GM21381 (cell line): ENCODE results near the gene TBC1D19.
"Not testable (repeated sequence)": the region's sequence is repeated elsewhere in the genome, so short reads cannot be mapped to it uniquely, and the experiment has no call there.

Source experiments
- ATAC-seq: cut with Tn5 transposase; IDR thresholded peaks from one replicate; pipeline ENCODE4 v1.9.1; 2021; ENCODE audit warnings: mild to moderate bottlenecking, moderate library complexity; ENCODE audit not compliant: unreplicated experiment

TBC1D19 gene, protein sequence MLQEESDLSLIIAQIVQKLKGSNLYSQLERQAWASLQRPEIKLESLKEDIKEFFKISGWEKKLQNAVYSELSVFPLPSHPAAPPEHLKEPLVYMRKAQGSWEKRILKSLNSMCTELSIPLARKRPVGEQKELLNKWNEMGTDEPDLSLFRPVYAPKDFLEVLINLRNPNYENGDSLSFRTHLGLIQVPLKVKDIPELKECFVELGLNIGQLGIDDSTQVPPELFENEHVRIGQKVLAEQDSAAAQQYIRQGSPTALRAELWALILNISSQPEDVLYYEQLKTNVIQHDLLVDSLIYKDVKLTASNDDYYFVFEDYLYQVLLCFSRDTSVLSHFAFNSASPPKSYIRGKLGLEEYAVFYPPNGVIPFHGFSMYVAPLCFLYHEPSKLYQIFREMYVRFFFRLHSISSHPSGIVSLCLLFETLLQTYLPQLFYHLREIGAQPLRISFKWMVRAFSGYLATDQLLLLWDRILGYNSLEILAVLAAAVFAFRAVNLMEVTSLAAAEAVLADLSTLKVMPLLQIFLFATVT

DNA sequence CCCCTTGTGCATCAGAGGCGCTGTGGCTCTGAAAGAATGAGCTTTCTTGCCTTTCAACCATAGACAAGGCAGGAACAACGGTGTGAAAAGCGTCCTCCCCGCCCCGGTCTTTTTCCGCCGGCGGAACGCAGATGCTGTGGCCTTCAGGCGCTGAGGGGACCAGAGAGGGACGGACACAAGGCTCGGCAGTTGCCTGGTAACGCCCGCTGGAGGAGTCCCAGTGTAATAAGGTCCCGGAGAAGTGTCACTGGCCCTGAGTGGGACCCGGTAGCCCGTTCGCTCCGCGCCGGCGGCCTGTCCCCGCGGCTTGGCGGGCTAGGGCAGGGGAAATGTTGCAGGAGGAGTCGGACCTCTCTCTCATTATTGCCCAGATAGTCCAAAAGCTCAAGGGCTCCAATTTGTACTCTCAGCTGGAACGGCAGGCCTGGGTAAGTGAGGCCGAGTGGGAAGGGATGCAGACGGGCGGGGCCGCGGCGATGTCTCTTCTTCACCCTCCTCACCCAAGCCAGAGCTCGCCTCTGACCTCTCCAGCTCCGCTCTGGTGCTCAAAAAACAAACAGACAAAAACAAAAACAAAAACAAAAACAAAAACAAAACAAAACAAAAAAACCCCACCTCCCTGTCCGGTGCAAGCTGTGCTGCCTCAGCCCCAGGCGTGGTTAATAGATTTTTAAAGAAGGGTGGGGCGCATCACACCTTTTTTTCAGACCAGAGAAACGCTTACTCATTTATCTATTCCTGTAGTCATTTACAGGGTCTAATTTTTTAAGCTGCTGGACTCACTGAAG is at the start of gene TBC1D19:
Gene TBC1D19 (plus strand): TSS at position 220 of the 788 bp plus-strand sequence. CDS start 110 bp downstream, at position 330.
- ATAC-seq: peak; percentile 100

DNA sequence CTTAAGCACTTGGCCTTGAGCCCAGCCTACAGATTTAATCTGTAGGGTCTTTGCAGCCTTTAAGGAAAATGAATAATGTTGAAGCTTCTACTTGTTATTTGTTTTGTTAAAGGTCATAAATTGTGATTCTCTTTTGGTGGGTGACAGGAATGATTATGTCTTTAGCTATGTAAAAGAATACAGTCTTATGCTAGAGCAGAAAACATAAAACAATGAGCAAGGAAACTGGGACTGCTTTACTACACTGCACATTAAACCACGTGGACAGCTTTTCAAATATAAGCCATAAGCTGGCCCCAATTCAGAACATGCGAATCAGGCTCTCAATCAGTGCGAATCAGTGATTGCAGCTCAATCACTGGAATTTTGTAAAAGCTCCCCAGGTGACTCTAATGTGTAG is 40.9 kb upstream of the TBC1D19 start:
- ATAC-seq: no peak

DNA sequence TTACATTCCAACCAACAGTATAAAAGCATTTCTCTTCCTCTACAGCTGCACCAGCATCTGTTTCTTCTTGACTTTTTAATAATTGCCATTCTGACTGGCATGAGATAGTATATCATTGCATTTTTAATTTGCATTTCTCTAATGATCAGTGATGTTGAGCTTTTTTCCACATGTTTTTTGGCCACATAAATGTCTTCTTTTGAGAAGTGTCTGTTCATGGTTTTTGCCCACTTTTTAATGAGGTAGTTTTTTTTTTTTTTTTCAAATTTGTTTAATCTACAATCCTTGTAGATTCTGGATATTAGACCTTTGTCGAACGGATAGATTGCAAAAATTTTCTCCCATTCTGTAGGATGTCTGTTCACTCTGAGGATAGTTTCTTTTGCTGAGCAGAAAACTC is 39.5 kb upstream of the TBC1D19 start:
- ATAC-seq: no peak

DNA sequence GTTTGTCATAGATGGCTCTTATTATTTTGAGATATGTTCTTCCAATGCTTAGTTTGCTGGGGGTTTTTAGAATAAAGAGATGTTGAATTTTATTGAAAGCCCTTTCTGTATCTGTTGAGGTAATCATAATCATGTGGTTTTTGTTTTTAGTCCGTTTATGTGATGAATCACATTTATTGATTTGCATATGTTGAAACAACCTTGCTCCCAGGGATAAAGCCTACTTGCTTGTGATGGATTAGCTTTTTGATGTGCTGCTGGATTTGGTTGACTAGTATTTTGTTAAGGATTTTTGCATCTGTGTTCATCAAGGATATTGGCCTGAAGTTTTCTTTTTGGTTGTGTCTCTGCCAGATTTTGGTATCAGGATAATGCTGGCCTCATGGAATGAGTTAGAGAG is 35.5 kb upstream of the TBC1D19 start:
- not testable (repeated sequence) for ATAC-seq

DNA sequence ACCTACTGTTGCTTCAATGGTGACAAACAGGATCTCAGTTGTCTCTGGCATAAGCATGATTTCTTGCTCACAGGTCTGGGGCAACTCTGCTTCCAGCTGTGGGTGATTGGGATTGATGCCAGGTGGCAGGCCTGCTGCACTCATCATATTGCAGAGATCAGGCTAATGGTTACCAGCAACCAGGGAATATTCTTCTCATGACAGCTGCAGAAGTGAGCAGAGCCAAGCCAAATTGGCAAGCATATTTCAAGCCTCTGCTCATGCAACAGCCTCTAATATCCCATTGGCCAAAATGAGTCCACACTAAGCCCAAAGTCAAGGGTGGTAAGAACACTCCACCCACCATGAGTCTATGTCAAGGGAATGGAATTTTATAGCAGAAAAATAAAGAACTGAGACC is 26.7 kb upstream of the TBC1D19 start:
- no peak for ATAC-seq

DNA sequence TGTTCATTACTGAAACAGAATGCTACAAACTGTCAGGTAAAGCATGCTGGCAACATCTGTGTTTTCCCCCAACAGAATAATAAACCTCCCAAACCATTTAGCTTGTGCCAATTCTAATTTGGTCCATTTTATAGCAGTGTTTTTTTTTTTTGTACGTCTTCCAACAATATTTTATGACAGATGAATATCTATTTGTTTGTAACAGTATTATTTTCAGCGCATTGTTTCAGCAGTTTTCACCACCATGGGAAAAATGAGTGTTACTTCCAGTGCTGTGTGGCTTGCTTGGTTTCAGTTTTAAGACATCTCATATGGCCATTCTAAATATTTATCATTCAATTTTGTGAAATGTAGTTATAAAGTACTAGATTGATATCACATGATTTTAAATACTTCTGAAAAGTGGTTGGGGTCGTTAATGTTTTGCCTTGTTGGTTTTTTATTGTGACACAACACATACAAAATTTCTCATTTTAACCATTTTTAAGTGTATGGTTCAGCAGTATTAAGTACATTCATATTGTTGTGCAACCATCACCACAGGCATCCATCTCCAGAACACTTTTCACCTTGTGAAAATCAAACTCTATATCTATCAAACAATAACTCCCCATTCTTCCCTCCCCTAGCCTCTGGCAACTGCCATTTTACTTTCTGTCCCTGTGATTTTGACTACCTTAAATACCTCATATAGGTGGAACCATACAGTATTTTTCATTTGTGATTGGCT is 25.6 kb upstream of the TBC1D19 start:
- ATAC-seq: no peak

DNA sequence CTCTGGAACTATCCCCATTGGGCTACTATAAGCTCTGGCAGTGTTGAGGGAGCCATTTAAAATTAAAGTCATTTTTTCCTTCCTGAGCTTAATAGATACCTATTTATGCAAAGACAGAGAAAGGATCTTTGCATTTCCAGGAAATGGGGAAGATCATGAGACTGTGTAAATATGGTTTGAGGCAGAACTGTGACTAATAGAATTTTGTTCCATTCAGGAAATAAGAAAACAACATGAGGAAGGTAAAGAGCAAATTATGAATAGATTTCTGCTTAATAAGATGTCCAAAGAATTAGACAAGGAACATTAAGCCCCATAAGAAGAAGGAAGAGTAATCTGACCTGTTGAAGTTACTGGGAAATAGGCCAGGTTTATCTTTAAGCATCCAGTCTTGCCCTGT is 17.8 kb upstream of the TBC1D19 start:
- ATAC-seq: no peak

DNA sequence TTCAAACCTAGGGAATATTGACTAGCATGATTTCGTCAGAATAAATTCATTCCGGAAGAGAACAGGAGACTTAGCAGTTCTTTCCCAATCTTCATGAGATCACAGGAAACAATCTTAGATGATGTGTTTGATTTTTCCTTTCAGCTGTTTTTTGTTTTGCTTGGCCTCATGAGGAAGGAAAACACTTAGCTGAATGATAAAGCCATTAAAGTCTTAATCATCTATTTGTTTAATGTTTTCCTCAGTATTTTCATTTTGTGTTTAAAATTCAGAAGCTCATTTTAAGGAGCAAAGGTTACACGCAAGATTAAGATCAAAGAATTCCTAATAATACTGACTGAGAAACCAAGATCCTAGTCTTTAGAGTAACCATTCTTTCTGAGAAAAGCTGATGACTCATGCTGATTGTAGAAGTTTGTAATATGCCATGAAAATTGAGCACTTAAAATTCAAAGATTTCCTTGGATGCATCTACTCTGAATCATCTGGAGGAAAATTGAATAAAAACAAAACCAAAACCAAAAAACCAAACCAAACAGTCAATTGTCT is 15.4 kb upstream of the TBC1D19 start:
- no peak for ATAC-seq

DNA sequence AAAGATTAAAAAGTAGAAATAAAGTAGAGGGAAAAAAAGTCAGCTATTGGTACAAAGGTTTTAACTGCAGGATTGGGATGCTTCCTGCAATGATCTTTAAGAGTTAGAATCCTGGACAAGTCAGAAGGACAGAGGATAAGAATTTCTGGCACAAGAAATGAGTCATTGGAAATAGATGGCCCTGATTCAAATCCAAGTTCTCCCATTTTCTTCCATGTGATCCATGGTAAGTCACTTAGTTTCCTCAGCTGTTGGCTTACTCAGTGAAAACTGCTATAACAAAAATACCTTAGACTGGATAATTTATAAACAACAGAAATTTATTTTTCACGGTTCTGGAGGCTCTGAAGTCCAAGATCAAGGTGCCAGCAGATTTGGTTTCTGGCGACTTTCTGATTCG is 13.3 kb upstream of the TBC1D19 start:
- no peak for ATAC-seq

DNA sequence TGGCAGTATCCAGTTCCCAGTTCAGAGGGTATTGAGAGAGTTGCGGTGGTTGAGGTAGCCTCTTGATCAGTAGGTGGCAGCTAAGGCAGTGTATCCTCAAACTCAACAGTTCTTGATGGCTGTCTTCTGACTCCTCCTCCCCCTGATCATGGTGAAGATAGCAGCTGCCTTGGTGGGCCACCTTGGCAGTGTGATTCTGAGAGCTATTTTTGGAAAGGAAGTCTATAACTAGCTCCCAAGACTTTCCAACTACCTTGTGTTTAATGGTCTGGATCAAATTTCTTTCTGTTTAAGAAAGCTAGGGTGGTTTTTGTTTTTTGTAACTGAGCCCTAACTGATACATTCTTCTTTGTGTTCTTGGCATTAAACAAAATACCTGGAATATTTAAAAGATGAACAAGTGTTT is 10.5 kb upstream of the TBC1D19 start:
- no peak for ATAC-seq

DNA sequence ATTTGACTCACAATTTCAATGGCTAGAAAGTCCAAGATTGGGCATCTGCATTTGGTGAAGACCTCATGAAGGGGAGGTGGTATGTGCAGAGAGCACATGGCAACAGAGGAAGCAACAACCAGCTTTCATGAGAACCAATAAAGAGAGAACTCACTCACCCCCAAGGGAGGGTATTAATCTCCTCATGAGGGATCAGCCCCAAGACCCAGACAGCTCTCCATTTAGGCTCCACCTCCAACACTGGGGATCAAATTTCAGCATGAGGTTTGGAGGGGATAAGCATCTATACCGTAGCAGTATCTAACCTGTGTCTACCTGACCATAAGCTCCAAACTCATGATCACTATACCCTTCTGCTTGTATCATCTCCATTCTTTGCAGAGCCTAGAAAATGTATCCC is 9.3 kb upstream of the TBC1D19 start:
- no peak for ATAC-seq

DNA sequence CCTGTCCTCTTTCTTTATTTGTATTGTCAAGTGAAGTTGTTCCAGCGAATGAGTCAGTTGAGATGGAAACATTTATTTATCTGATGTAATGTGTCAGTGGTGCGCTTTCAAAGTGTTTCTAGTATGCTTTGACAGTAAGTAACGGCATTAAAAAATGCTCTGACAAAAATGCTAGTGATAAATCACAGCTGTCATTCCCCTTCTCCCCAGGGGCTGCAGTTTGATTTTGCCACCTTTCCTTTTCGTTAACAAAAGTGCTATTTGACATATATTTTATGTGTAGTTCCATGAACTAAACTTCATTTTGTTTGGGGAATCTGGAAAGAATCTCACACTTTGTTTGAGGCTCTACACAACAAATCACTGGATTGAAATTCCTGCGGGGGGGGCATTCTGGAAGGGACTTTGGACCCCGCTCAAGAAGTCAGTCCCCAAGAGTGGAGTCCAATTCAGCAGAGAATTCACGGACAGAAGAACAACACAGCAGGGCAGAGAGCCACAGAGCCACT is 7.6 kb upstream of the TBC1D19 start:
- ATAC-seq: no peak

DNA sequence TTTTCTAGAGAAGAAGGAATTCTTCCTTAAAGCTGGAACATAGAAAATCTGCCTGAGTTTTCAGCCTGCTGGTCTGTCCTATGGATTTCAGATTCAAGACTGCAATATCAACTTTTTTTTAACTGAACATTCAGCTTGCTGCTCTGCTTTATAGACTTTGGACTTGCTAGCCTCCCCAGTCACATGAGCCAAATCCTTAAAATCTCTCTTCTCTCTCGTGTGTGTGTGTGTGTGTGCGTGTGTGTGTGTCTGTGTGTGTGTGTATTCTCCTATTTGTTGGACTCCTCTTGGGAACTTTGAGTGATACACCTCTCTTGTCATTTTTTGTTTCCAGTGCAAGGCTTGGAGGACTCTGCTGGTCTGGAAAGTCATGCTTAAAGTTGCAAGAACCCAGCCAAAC is 6.8 kb upstream of the TBC1D19 start:
- no peak for ATAC-seq

DNA sequence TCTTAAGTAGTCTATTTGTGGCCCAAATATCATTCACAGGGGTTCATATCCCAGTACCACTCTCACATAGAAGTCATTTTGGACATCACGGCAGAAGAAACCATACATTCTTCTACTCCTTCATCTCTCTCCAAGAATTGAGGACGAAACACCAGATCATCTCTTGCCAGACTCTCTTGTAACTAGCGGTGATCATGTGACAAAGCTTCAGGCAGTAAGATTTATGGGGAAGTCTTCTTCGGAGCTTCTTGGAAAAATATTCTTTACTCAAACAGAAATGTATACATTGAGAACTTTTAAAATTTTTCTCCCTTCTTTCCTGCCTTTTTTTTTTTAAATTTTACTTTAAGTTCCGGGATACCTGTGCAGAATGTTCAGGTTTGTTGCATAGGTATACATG is 4.7 kb upstream of the TBC1D19 start:
- no peak for ATAC-seq

DNA sequence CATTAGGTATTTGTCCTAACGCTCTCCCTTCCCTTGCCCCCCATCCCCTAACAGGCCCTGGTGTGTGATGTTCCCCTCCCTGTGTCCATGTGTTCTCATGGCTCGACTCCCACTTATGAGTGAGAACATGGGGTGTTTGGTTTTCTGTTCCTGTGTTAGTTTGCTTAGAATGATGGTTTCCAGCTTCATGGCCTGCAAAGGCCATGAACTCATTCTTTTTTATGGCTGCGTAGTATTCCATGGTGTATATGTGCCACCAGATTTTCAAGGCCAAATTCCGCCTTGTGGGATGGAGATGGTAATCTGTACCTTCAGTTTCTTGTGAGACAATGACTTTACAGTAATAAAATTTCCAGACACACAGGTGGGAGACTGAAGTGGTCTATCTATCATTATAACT is 2.5 kb upstream of the TBC1D19 start:
- not testable (repeated sequence) for ATAC-seq

DNA sequence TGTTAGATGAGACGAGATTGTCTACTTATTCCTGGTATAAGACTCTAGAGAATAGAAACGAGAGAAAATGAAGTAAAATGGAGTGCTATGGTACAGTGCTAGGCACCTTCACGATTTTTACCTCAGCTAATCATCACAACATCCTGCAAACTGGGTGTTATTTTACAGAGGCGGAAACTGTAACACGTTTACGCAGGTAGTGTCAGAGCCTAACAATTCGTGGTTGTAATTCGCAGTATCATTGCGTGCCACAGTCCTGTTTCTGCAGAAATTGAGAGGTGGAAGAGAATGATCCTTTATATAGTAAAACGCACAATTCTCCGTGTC is 383 bp upstream of the TBC1D19 start:
- peak; percentile 46 for ATAC-seq

DNA sequence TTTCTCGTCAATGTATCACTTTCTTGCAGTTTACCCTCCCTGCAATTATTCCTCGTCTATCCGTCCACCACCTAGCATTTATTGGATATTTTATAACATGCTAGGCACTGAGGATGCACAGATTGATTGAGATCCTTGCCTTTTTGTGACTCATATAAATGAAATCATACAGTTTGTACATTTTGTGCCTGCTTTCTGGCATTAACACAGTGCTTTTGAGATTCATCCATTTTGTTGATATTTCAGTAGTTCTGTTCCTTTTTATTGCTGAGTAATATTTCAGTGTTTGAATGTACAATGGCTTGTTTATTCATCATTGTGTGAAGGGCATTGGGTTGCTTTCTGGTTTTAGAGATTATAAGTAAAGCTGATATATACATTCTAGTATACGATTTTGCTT is 841 bp downstream of the TBC1D19 start:
- no peak for ATAC-seq

DNA sequence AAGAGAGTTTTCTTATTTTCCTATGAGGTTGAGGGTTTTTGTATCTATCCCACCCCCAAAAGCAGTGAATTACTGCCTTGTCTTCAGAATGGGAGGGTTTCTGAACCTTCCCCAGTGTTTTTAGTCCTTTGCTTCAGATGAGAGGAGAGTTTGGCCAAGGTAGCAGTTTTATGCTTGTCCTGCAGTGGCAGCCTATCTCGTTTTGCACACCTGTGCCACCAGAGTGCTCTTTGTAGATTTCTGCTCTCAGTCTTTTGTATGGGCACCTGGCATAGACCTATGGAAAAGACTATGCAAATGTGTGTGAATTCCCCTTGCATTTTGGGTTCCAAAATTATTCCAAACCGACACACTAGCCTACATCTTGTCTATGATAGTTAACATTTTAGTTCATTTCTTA is 5.8 kb downstream of the TBC1D19 start:
- ATAC-seq: no peak

DNA sequence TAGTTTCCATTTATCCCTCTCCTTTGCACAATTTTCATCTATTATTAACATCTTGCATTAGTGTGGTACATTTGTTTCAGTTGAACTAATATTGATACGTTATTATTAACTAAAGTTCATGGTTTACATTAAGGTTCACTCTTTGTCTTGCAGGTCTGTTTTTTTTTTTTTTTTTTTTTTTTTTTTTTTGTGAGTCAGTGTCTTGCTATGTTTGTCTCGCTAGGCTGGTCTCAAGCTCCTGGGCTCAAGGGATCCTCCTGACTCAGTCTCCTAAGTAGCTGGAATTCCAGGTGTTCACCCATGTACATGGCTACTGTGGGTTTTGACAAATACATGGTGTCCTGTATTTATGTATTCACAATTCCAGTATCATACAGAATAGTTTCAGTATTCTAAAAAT is 6.8 kb downstream of the TBC1D19 start:
- no peak for ATAC-seq

DNA sequence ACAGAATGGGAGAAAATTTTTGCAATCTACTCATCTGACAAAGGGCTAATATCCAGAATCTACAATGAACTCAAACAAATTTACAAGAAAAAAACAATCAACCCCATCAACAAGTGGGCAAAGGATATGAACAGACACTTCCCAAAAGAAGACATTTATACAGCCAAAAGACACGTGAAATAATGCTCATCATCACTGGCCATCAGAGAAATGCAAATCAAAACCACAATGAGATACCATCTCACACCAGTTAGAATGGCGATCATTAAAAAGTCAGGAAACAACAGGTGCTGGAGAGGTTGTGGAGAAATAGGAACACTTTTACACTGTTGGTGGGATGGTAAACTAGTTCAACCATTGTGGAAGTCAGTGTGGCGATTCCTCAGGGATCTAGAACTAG is 9.7 kb downstream of the TBC1D19 start:
- not testable (repeated sequence) for ATAC-seq

DNA sequence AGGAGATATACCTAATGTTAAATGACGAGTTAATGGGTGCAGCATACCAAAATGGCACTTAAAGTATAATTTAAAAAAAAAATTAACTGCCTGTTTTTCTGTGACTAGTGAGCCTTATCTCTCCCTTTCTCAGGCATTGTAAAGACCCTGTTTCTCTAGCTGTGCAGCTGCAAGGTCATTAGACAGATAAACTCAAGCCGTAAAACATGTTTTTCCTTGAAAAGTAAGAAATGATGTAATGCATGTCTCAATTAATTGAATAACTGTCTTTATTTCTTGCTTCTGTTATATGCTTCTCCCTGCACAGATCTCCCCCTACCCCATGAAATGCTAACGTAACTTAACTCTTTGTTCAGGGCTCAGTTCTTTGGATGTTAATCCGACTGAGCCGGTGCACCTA is 10.5 kb downstream of the TBC1D19 start:
- ATAC-seq: no peak
